Neural cell (in vitro differentiated cells): ENCODE data around the gene LHPP.

Experiments used
- EP300 ChIP-seq: fragments of 450-650 bp; conservative IDR thresholded peaks from 2 replicates; pipeline ENCODE4 v1.6.1; 2014; ENCODE audit warnings: antibody characterized with exemption, mild to moderate bottlenecking, moderate library complexity; ENCODE audit not compliant: poor library complexity, severe bottlenecking
- EZH2 ChIP-seq: fragments of 200-600, 300-800 bp; shearing (Covaris generic), sonication (generic); IDR thresholded peaks from 2 replicates; pipeline ENCODE4 v1.6.1; 2014; ENCODE audit warnings: antibody characterized with exemption, low read length, borderline replicate concordance, mild to moderate bottlenecking; ENCODE audit not compliant: insufficient read depth, poor library complexity, severe bottlenecking
- MXI1 ChIP-seq: fragments of 450-650 bp; conservative IDR thresholded peaks from 2 replicates; pipeline ENCODE4 v1.6.1; 2014; ENCODE audit warnings: antibody characterized with exemption, mild to moderate bottlenecking; ENCODE audit not compliant: poor library complexity, severe bottlenecking
- POLR2AphosphoS5 ChIP-seq: IDR thresholded peaks from 2 replicates; pipeline ENCODE4 v1.6.1; 2012
- RAD21 ChIP-seq: fragments of 450-650 bp; conservative IDR thresholded peaks from 2 replicates; pipeline ENCODE4 v1.6.1; 2014; ENCODE audit warnings: antibody characterized with exemption, mild to moderate bottlenecking, moderate library complexity
- SMC3 ChIP-seq: fragments of 450-650 bp; conservative IDR thresholded peaks from 2 replicates; pipeline ENCODE4 v1.6.1; 2014; ENCODE audit warnings: antibody characterized with exemption, mild to moderate bottlenecking, moderate library complexity; ENCODE audit not compliant: poor library complexity
- TF ChIP-seq, protein P1 (sequence below): fragments of 450-650 bp; IDR thresholded peaks from 2 replicates; pipeline ENCODE4 v1.5.1; 2014; ENCODE audit warnings: antibody characterized with exemption, mild to moderate bottlenecking, moderate library complexity; ENCODE audit not compliant: poor library complexity, severe bottlenecking

DNA sequence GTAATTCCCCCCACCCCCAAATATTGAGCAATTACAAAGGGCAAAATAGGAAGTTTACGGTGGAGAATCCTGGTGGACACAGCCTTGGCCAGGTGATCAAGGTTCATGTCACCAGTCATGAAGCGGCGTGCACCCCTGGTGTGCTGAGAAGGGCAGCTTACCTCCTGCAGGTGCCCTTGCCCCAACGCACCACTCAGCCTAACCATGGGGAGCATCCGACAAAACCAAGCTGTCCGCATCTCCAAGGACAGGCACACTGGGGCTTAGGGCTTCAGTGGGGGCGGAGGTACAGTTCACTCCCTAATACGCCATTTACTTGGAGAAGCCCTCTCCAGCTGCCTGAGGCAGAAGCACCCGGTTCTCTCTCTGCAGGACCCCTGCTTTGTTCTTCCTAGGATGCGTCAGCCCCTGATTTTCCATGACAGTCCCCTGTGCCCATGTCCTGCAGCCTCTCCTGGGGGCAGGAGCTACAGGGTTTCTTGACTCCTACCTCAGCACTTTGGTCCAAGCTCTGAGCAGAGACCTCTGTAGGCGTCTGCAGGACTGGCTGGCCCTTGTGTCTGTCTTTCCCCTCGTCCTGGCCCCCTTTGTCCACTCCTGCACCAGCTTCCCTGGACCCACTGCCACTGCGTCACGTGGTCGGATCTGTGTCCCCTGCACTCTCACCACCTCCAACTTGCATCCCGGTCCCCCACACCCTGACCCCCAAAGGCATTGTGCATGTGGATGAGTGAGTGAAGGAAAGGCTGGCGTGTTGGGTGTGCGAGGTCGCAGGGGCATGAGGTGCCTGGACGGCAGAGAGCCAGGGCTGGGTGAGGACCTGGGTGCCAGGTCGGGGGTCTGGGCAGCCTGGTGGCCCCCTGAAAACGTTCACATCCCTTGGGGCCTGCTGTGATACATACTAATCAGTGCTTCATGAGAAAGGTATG is 113.7 kb downstream of the LHPP start:
- TF ChIP-seq, protein P1, sequence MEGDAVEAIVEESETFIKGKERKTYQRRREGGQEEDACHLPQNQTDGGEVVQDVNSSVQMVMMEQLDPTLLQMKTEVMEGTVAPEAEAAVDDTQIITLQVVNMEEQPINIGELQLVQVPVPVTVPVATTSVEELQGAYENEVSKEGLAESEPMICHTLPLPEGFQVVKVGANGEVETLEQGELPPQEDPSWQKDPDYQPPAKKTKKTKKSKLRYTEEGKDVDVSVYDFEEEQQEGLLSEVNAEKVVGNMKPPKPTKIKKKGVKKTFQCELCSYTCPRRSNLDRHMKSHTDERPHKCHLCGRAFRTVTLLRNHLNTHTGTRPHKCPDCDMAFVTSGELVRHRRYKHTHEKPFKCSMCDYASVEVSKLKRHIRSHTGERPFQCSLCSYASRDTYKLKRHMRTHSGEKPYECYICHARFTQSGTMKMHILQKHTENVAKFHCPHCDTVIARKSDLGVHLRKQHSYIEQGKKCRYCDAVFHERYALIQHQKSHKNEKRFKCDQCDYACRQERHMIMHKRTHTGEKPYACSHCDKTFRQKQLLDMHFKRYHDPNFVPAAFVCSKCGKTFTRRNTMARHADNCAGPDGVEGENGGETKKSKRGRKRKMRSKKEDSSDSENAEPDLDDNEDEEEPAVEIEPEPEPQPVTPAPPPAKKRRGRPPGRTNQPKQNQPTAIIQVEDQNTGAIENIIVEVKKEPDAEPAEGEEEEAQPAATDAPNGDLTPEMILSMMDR = no peak
- TF ChIP-seq POLR2AphosphoS5 (no peak), RAD21 (no peak), EP300 (no peak), EZH2 (no peak), MXI1 (no peak), SMC3 (no peak)
